Mammary epithelial cell (primary cell): Measurements from ENCODE around the gene TMEM205.

Experiments
- EZH2 ChIP-seq: IDR thresholded peaks from 2 replicates; pipeline ENCODE4 v1.6.1; 2012; ENCODE audit warnings: low read length, inconsistent platforms, borderline replicate concordance
- TF ChIP-seq, protein P1 (sequence below), 2 donors: IDR thresholded peaks in 1 of 2; conservative IDR thresholded peaks in 1 of 2; 2 replicates each; pipeline ENCODE4 v1.5.1; 2011 to 2012; ENCODE audit warnings: inconsistent platforms in 2 of 2, low read length in 2 of 2, mild to moderate bottlenecking in 2 of 2, control low read depth in 1 of 2, low read depth in 1 of 2; ENCODE audit not compliant: insufficient read depth in 1 of 2; ENCODE audit errors: extremely low read depth in 1 of 2

GRCh38 chr19:11335449-11336146, 10.5 kb downstream of the TMEM205 start:
- TF ChIP-seq, protein P1, sequence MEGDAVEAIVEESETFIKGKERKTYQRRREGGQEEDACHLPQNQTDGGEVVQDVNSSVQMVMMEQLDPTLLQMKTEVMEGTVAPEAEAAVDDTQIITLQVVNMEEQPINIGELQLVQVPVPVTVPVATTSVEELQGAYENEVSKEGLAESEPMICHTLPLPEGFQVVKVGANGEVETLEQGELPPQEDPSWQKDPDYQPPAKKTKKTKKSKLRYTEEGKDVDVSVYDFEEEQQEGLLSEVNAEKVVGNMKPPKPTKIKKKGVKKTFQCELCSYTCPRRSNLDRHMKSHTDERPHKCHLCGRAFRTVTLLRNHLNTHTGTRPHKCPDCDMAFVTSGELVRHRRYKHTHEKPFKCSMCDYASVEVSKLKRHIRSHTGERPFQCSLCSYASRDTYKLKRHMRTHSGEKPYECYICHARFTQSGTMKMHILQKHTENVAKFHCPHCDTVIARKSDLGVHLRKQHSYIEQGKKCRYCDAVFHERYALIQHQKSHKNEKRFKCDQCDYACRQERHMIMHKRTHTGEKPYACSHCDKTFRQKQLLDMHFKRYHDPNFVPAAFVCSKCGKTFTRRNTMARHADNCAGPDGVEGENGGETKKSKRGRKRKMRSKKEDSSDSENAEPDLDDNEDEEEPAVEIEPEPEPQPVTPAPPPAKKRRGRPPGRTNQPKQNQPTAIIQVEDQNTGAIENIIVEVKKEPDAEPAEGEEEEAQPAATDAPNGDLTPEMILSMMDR (conservative IDR thresholded peaks at IDR 0.05 in 1 of 2, IDR thresholded peaks at IDR 0.05 in 1 of 2; ENCODE audit: extremely low read depth in 1 of 2, insufficient read depth in 1 of 2, low read depth in 1 of 2, low read length in 2 of 2) = no peak
- no peak for TF ChIP-seq EZH2
